Uterus (tissue), 4 donors: ENCODE measurements around the gene CPA4. TPM values are rescaled to one million over a fixed set of nuclear protein-coding genes. Genes with fewer than 3 reads are reported as not detected.

Source experiments
- DNase-seq, 2 donors: peaks; one replicate each; pipeline ENCODE4 v3.0.0-alpha.2; 2019 to 2020
- H3K27ac ChIP-seq, 2 donors: fragments of 200-600 bp; sonication (generic); 1 replicate in 1 of 2; 2 replicates in 1 of 2; pipeline ENCODE4 v1.5.1; 2016 to 2018
- H3K27me3 ChIP-seq, 2 donors: fragments of 200-600 bp; sonication (generic); one replicate each; pipeline ENCODE4 v1.5.1; 2018 to 2019; ENCODE audit warnings: control low read depth in 1 of 2
- H3K36me3 ChIP-seq, 2 donors: fragments of 200-600 bp; sonication (generic); one replicate each; pipeline ENCODE4 v1.5.1; 2019; ENCODE audit warnings: control low read depth in 1 of 2
- H3K4me1 ChIP-seq, 2 donors: fragments of 200-600 bp; sonication (generic); one replicate each; pipeline ENCODE4 v1.5.1; 2018 to 2019; ENCODE audit warnings: control low read depth in 1 of 2
- H3K4me3 ChIP-seq, 2 donors: fragments of 200-600 bp; sonication (generic); 1 replicate in 1 of 2; 2 replicates in 1 of 2; pipeline ENCODE4 v1.5.1; 2018 to 2019; ENCODE audit warnings: mild to moderate bottlenecking in 1 of 2
- H3K9me3 ChIP-seq, 2 donors: fragments of 200-600 bp; sonication (generic); one replicate each; pipeline ENCODE4 v1.5.1; 2019; ENCODE audit warnings: control low read depth in 1 of 2
- POLR2A ChIP-seq, 2 donors: fragments of 450-650 bp; IDR thresholded peaks; one replicate each; pipeline ENCODE4 v1.6.1; 2016; ENCODE audit warnings: antibody characterized with exemption in 2 of 2, mild to moderate bottlenecking in 1 of 2, moderate library complexity in 1 of 2
- intact Hi-C: fragments of 100-400 bp; cut with DNase I; formaldehyde crosslinking; loops from one replicate; pipeline ENCODE4 v1.15.1; 2023; ENCODE audit warnings: low total_unique reads
- total RNA-seq, 4 donors: library from RNA; depleted of rRNA in 3 of 4; stranded (reverse); fragments of >200 nt in 3 of 4; gene quantifications; one replicate each; pipeline versions ENCODE4 v1.1.0 to v1.2.4, GENCODE V29; 2014 to 2023
- TF ChIP-seq, protein P1 (sequence below), 4 experiments: fragments of 200-600 bp in 2 of 4; fragments of 450-650 bp in 2 of 4; sonication (generic) in 2 of 4; IDR thresholded peaks; one replicate each; pipeline ENCODE4 v1.5.1; 2016 to 2019; ENCODE audit warnings: antibody characterized with exemption in 4 of 4, mild to moderate bottlenecking in 2 of 4, moderate library complexity in 1 of 4
- donor health status: DM: yes; HTN: yes; CAD: no.

CPA4 gene
- total RNA-seq, 4 donors from 2014 or later = 1.3 TPM; not detected in 3

DNA sequence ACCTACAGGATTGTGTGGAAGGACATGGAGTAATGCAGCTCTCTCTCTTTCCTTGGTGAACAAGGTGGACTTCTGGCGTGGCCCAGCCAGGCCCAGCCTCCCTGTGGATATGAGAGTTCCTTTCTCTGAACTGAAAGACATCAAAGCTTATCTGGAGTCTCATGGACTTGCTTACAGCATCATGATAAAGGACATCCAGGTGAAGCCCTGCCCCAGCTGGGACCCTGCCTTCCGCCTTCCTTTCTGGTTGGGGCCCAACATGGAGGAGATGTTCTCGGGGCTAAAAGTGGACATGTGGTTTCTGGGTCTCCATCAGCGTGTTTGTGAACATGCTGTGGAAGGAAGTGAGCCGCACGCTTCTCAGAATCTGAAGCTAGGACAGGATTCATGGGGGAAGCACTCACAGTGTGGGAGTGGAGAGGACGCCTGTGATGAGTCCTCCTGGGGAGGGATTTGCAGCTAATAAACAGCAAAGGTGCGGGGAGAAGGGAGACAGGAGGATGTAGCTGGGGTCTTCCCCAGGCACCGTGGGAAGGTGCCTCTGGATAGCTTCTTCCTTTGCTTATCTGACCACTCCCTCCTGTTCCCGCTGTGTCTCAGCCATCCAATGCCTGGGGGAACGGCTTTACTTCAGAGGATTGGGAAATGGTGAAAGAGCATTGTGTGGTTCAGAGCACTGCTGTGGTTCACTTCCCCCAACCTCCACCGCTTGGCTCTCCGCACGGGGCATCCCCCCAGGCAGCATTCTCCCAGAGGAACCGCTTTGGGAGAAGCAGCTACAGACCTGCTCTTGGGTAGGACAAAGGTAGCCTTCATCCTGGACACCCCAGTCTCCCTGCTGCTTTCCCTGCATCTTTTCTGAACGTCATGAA, 57.2 kb downstream of the CPA4 start:
- Histone ChIP-seq H3K36me3 (no peaks in the 10 kb centered on the region), H3K4me3 (no peak overlapping the region), H3K27me3 (no peaks in the 10 kb centered on the region), H3K27ac (peak overlapping the region; percentile 81 to 86), H3K4me1 (peaks cover 5 to 7% of the 10 kb centered on the region in 2 donors), H3K9me3 (no peaks in the 10 kb centered on the region)
- intact Hi-C loops = no loop called here
- TF ChIP-seq POLR2A (IDR thresholded peaks at IDR 0.05) = no peak
- TF ChIP-seq, protein P1, sequence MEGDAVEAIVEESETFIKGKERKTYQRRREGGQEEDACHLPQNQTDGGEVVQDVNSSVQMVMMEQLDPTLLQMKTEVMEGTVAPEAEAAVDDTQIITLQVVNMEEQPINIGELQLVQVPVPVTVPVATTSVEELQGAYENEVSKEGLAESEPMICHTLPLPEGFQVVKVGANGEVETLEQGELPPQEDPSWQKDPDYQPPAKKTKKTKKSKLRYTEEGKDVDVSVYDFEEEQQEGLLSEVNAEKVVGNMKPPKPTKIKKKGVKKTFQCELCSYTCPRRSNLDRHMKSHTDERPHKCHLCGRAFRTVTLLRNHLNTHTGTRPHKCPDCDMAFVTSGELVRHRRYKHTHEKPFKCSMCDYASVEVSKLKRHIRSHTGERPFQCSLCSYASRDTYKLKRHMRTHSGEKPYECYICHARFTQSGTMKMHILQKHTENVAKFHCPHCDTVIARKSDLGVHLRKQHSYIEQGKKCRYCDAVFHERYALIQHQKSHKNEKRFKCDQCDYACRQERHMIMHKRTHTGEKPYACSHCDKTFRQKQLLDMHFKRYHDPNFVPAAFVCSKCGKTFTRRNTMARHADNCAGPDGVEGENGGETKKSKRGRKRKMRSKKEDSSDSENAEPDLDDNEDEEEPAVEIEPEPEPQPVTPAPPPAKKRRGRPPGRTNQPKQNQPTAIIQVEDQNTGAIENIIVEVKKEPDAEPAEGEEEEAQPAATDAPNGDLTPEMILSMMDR (IDR thresholded peaks at IDR 0.05) = no peak
- DNase-seq = no peak

DNA sequence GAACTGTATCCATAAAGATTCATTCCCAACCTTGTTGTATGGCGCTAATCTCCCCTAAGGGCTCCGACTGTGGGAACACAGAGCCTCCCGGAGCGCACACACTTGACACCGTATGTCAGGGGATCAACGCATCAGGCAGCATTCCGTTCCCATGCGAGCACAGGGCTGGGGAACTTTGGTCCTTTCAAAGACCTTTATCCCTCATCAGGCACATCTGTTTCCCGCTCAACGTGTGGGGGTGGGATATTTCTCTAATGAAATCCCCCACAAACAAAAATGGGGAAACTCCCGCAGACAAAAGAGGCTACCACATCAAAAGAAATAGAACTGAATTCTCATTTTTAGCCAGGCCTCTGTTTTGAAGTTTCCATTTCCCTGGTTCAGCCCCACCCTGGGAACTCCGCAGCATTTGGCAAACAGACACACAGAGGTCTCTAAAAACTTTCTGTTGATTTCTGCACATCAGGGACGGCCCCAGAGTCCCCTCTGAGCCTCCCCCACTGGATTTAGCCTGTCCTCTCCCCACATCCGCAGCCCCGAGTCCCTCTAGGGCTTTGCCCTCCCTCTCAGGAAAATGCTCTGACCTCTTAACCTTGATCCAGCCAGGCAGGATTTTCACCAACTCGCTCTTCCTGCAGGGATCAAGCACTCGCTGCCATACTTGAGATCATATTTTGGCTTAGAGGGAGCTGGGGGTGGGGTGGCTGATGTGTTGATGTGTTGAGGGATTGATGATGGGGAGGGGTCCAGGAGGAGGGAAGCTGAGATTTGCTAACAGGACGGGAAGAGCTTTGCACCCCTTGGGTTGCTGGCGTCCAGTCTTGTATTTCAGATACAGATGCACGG, 58.2 kb downstream of the CPA4 start:
- intact Hi-C loops = no loop called here
- Histone ChIP-seq H3K27me3 (no peaks in the 10 kb centered on the region), H3K36me3 (no peaks in the 10 kb centered on the region), H3K4me3 (no peak overlapping the region), H3K4me1 (peaks cover 5 to 14% of the 10 kb centered on the region in 2 donors), H3K9me3 (no peaks in the 10 kb centered on the region), H3K27ac (peak overlapping the region; percentile 81 to 86)
- TF ChIP-seq, protein P1 (IDR thresholded peaks at IDR 0.05) = no peak
- TF ChIP-seq POLR2A (IDR thresholded peaks at IDR 0.05) = no peak
- DNase-seq = no peak

DNA sequence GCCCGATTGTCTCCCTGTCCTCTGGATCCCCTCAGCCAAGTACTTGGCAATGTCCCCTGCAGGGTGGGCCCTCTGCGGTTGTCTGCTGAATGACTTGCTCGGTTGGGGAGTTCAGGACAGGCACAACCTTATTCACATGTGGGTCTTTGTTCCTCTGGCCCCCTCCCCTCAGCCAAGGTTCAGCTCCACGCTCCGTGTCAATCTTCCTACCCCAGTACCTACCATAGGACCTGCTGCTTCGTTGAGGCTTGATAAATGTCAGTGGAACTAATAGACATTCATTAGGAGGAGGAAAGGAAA, 58.8 kb downstream of the CPA4 start:
- no peak for TF ChIP-seq POLR2A (IDR thresholded peaks at IDR 0.05)
- TF ChIP-seq, protein P1 (IDR thresholded peaks at IDR 0.05) = no peak
- DNase-seq = no peak

DNA sequence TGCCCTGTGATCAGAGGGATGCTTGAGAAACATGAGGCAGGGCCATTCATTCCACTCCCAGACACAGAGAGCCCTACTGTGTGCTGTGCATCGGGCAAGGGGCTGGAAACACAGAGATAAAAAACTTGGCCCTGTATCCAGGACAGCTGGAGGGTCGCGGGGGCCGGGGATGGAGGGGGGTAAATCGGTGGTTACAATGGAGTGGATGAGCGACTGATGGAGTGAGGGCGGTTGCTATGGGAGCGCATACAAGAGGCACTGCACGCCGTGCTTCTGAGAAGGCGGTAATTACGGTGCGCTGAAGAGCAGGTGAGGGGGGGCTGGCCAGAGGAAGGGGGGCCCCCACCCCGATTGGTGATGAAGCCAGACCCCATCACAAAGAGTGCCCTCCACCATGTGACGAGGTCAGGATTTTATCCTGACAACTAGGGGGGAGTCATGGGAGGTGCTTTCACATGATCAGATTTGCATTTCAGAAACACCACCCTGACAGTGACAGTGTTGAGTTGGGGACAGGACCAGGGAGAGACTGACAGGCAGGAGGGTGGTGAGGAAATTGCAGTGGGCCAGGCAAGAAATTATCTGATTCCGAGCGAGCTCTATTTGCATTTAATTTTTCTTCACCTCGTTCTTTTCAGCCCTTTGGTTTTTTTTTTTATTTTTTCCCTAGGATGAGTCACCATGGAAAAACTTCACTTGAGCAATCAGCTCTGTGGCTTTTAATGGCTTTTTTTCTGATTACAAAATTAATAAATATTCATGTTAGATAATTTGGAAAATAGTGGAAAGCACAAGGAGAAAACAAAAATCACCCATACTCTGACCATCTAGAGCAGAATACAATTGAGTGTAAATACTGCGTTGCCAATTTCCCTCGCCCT, 59.5 kb downstream of the CPA4 start:
- Histone ChIP-seq H3K36me3 (no peaks in the 10 kb centered on the region), H3K4me1 (peaks cover 13 to 20% of the 10 kb centered on the region in 2 donors), H3K27ac (peak overlapping the region; percentile 81 to 86), H3K4me3 (no peak overlapping the region), H3K9me3 (no peaks in the 10 kb centered on the region), H3K27me3 (no peaks in the 10 kb centered on the region)
- peak in 1 of 2 donors; percentile 48 for DNase-seq
- no peak for TF ChIP-seq POLR2A (IDR thresholded peaks at IDR 0.05)
- TF ChIP-seq, protein P1 (IDR thresholded peaks at IDR 0.05) = no peak
- intact Hi-C loops = no loop called here

More for the DNA sequence above, 58.8 kb downstream of the CPA4 start:
- Histone ChIP-seq H3K9me3 (no peaks in the 10 kb centered on the region), H3K27ac (peak overlapping the region; percentile 81 to 86), H3K4me1 (peaks cover 10 to 16% of the 10 kb centered on the region in 2 donors), H3K36me3 (no peaks in the 10 kb centered on the region), H3K27me3 (no peaks in the 10 kb centered on the region), H3K4me3 (no peak overlapping the region)
- intact Hi-C loops = no loop called here
